Esophagus muscularis mucosa (tissue), 4 donors: ENCODE data around the gene ZEB2. TPM values are rescaled to one million over a fixed set of nuclear protein-coding genes. Genes with fewer than 3 reads are reported as not detected.

Experiments used
- DNase-seq: peaks from one replicate; pipeline ENCODE4 v3.0.0-alpha.2; 2017; ENCODE audit errors: extremely low spot score
- H3K27ac ChIP-seq, 4 donors: fragments of 200-600 bp; sonication (generic); replicated peaks in 1 of 4; 1 replicate in 3 of 4; 2 replicates in 1 of 4; pipeline ENCODE4 v1.5.1; 2016 to 2019; ENCODE audit warnings: mild to moderate bottlenecking in 1 of 4
- H3K27me3 ChIP-seq, 4 donors: fragments of 200-600 bp; sonication (generic); one replicate each; pipeline versions ENCODE4 v1.5.1 to v1.6.0; 2016 to 2019
- H3K36me3 ChIP-seq, 4 donors: fragments of 200-600 bp; sonication (generic); one replicate each; pipeline ENCODE4 v1.5.1; 2016 to 2019
- H3K4me1 ChIP-seq, 4 donors: fragments of 200-600 bp; sonication (generic); one replicate each; pipeline ENCODE4 v1.5.1; 2016 to 2019
- H3K4me3 ChIP-seq, 4 donors: fragments of 200-600 bp; sonication (generic); 1 replicate in 2 of 4; 2 replicates in 2 of 4; pipeline ENCODE4 v1.5.1; 2016 to 2019; ENCODE audit warnings: mild to moderate bottlenecking in 4 of 4, moderate library complexity in 1 of 4
- H3K9me3 ChIP-seq, 4 donors: fragments of 200-600 bp; sonication (generic); 1 replicate in 3 of 4; 2 replicates in 1 of 4; pipeline ENCODE4 v1.5.1; 2016 to 2019
- CTCF ChIP-seq, 3 experiments: fragments of 200-600 bp in 2 of 3; fragments of 450-650 bp in 1 of 3; sonication (generic) in 2 of 3; IDR thresholded peaks; one replicate each; pipeline ENCODE4 v1.5.1; 2017 to 2019; ENCODE audit warnings: antibody characterized with exemption in 3 of 3, mild to moderate bottlenecking in 2 of 3, moderate library complexity in 1 of 3
- EP300 ChIP-seq: sonication (generic); formaldehyde crosslinking; IDR thresholded peaks from one replicate; pipeline ENCODE4 v1.6.1; 2017; ENCODE audit warnings: antibody characterized with exemption
- POLR2A ChIP-seq: fragments of 450-650 bp; IDR thresholded peaks from one replicate; pipeline ENCODE4 v1.6.1; 2017; ENCODE audit warnings: antibody characterized with exemption, moderate library complexity, mild to moderate bottlenecking, low read depth
- POLR2AphosphoS5 ChIP-seq, 2 donors: sonication (generic); formaldehyde crosslinking; IDR thresholded peaks; one replicate each; pipeline ENCODE4 v1.6.1; 2017; ENCODE audit warnings: antibody characterized with exemption in 2 of 2
- WGBS: methylation state at CpG from one replicate; pipeline ENCODE4 v1.1.5; 2018; 5-methylcytosine and 5-hydroxymethylcytosine counted together
- intact Hi-C: fragments of 100-400 bp; cut with DNase I; formaldehyde crosslinking; loops from one replicate; pipeline ENCODE4 v1.15.1; 2023
- total RNA-seq, 4 donors: library from RNA; depleted of rRNA; stranded (reverse); fragments of >200 nt; gene quantifications; one replicate each; pipeline versions ENCODE4 v1.1.0 to v1.2.1, GENCODE V29; 2016

The ZEB2 gene
- total RNA-seq, 4 donors from 2014 or later = 41.2 to 68.3 (median 55.7) TPM

GRCh38 chr2:144526831-144527230 is 6.9 kb upstream of the ZEB2 start:
- peaks cover 0 to 61% (median 15%) of the 10 kb centered on the region in 4 donors for H3K27me3 ChIP-seq
- H3K36me3 ChIP-seq = no peaks in the 10 kb centered on the region
- intact Hi-C loops = no loop called here
- TF ChIP-seq POLR2A (no peak), POLR2AphosphoS5 (IDR thresholded peaks at IDR 0.05) (no peak)
- peaks cover 0 to 26% (median 21%) of the 10 kb centered on the region in 4 donors for H3K4me1 ChIP-seq
- no peaks in the 10 kb centered on the region for H3K9me3 ChIP-seq
- no peak for DNase-seq
- 78% methylated on average over 2 of the region's 2 CpGs for WGBS
- H3K27ac ChIP-seq = peak overlapping the region in 2 of 4 donors; percentile 11 to 41
- no peak overlapping the region for H3K4me3 ChIP-seq

- Histone ChIP-seq H3K36me3 (no peaks in the 10 kb centered on the region), H3K4me1 (peaks cover 0 to 30% (median 21%) of the 10 kb centered on the region in 4 donors), H3K9me3 (no peaks in the 10 kb centered on the region), H3K27ac (peak overlapping the region; percentile 87 to 90 (median 89)), H3K4me3 (peak overlapping the region; percentile 52 to 63 (median 56)), H3K27me3 (peaks cover 0 to 77% (median 33%) of the 10 kb centered on the region in 4 donors)
- 19% methylated on average over 14 of the region's 58 CpGs for WGBS
- intact Hi-C loops = no loop called here
- TF ChIP-seq EP300 = no peak
- TF ChIP-seq POLR2AphosphoS5 (IDR thresholded peaks at IDR 0.05) = peak; percentile 24 to 60
- DNase-seq = no peak
Measured at GRCh38 chr2:144524118-144525009, 4.4 kb upstream of the ZEB2 start.

- peaks cover 0 to 32% (median 21%) of the 10 kb centered on the region in 4 donors for H3K4me1 ChIP-seq
- intact Hi-C loops = no loop called here
- peaks cover 0 to 80% (median 36%) of the 10 kb centered on the region in 4 donors for H3K27me3 ChIP-seq
- no peak for DNase-seq
- TF ChIP-seq POLR2A (no peak), POLR2AphosphoS5 (IDR thresholded peaks at IDR 0.05) (no peak), EP300 (no peak), CTCF (IDR thresholded peaks at IDR 0.05) (no peak)
- H3K9me3 ChIP-seq = no peaks in the 10 kb centered on the region
- H3K4me3 ChIP-seq = peak overlapping the region; percentile 52 to 63 (median 56)
- no peaks in the 10 kb centered on the region for H3K36me3 ChIP-seq
- peak overlapping the region; percentile 87 to 90 (median 89) for H3K27ac ChIP-seq
- WGBS = 5% methylated on average over 15 of the region's 15 CpGs
Measured at GRCh38 chr2:144523596-144524117, 3.7 kb upstream of the ZEB2 start.

GRCh38 chr2:144522897-144523595 is 3.1 kb upstream of the ZEB2 start:
- H3K4me1 ChIP-seq = peaks cover 4 to 38% (median 25%) of the 10 kb centered on the region in 4 donors
- no peaks in the 10 kb centered on the region for H3K36me3 ChIP-seq
- H3K27ac ChIP-seq = peak overlapping the region; percentile 87 to 90 (median 89)
- peaks cover 0 to 81% (median 41%) of the 10 kb centered on the region in 4 donors for H3K27me3 ChIP-seq
- DNase-seq = no peak
- H3K9me3 ChIP-seq = no peaks in the 10 kb centered on the region
- intact Hi-C loops = no loop called here
- H3K4me3 ChIP-seq = peak overlapping the region; percentile 52 to 63 (median 56)
- TF ChIP-seq CTCF (IDR thresholded peaks at IDR 0.05) = no peak
- TF ChIP-seq EP300 = no peak
- TF ChIP-seq POLR2A = no peak
- TF ChIP-seq POLR2AphosphoS5 (IDR thresholded peaks at IDR 0.05) = no peak
- WGBS = 14% methylated on average over 21 of the region's 21 CpGs

DNA sequence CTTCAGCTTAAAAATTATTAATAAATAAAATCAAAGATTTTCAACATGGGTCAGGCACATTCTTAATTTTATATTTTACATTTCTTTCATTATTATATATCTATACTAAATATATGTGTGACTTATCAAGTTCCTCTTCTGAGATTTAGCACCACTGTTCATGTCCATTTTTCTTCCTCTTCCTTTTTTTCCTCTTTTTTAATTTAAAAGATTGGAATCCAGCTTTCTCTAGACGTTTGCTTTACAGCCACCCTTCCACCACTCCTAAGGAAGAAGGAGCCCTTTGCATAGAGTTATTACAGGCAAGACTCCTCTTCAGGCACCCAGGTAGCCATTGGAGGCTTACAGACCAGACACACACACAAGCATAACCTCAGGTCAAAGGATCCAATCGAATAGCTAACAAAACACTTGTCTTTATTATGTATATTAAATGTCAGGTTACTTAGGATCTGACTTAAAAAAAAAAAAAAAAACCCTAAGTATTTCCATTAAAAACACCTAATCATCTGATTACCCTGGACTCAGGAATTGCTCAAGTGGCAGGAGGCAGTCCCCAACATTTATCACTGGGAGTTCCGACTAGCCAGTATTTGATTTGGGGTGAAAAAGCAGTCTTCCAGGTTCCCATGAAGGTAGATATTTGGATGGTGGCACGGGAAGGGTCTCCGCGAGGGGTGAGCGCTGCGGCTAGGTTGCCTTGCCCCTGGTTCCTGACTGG is 2.4 kb upstream of the ZEB2 start:
- no peak for DNase-seq
- 17% methylated on average over 8 of the region's 8 CpGs for WGBS
- Histone ChIP-seq H3K36me3 (no peaks in the 10 kb centered on the region), H3K9me3 (no peaks in the 10 kb centered on the region), H3K4me1 (peaks cover 4 to 45% (median 32%) of the 10 kb centered on the region in 4 donors), H3K27me3 (peaks cover 0 to 86% (median 44%) of the 10 kb centered on the region in 4 donors), H3K4me3 (peak overlapping the region; percentile 52 to 68 (median 60)), H3K27ac (peak overlapping the region; percentile 87 to 90 (median 89))
- intact Hi-C loops = no loop called here
- TF ChIP-seq EP300 = no peak
